HG03442 (cell line): ENCODE data around the gene VAMP1.
"Not testable (repeated sequence)": the region's sequence is repeated elsewhere in the genome, so short reads cannot be mapped to it uniquely, and the experiment has no call there.

Experiments
- ATAC-seq: cut with Tn5 transposase; IDR thresholded peaks from one replicate; pipeline ENCODE4 v1.9.1; 2021; ENCODE audit warnings: mild to moderate bottlenecking, moderate library complexity; ENCODE audit not compliant: unreplicated experiment

VAMP1 gene

DNA sequence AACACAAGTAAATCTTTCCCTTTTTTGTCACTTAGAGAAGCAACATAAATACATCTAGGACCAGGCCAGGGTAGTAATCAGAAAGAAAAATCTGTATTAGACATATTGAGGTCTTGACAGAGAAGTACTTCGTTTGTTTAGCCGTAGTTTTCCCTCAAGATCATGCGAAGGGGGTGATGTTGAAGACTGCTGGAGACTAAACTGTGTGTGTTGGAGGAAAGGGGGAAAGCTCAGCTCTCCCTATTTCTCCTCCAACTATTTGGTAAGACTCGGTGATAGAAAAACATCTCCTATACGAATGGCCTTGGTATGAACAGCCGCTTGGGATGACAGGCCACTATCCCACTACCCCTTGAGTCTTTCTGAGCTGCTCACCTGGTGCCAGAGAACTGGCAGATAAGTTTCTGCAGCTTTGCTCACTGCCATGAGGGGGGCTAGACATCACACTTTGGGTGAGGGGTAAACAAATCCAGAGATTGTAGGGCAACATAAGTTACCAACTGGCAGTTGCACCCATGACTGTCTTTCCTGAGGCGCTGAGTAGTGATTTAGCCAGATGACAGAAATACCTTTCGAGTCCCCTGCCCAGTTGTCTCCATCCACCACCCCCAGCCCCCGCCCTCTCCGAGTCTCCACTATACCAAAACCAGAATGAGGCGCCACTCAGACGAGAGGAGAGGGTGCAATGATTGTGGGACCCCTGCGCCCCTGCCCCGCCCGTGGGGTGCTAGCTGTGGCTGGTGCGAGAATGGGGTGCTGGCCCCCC lies 685 bp downstream of the VAMP1 start:
- ATAC-seq: no peak

GRCh38 chr12:6469092-6469491 lies 1.4 kb downstream of the VAMP1 start:
- ATAC-seq: no peak

DNA sequence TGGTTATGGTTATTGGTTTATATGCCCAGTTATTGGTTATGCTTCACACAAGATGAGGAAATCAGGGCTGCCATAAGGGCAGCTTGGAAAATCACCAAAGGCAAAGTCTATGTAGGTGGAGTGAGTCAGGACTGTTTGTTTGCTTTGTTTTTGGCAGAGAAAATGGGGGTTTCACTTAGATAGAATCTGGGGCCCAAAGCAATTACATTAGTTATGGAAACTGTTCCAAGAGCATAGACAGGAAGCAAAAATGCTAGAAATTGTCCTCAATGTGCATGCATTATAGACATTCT lies 2.2 kb downstream of the VAMP1 start:
- no peak for ATAC-seq

DNA sequence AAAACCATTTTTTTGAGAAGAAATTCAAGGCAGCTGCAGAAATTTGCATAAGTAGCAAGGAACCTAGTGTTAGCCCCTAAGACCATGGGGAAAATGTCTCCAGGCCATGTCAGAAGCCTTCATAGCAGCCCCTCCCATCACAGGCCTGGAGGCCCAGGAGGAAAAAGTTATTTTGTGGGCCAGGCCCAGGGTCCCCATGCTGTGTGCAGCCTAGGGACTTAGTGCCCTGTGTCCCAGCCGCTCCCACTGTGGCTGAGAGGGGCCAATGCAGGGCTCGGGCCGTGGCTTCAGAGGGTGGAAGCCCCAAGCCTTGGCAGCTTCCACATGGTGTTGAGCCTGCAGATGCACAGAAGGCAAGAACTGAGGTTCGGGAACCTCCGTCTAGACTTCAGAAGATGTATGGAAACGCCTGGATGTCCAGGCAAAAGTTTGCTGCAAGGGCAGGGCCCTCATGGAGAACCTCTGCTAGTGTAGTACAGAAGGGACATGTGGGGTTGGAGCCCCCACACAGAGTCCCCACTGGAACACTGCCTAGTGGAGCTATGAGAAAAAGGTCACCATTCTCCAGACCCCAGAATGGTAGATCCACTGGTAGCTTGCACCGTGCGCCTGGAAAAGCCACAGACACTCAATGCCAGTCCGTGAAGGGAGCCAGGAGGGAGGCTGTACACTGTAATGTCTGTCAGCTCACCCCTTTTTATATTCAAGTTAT lies 2.8 kb downstream of the VAMP1 start:
- not testable (repeated sequence) for ATAC-seq

- ATAC-seq: not testable (repeated sequence)
Observed at GRCh38 chr12:6466751-6467150, 3.7 kb downstream of the VAMP1 start.

- no peak for ATAC-seq
Observed at GRCh38 chr12:6466184-6466573, 4.3 kb downstream of the VAMP1 start.

DNA sequence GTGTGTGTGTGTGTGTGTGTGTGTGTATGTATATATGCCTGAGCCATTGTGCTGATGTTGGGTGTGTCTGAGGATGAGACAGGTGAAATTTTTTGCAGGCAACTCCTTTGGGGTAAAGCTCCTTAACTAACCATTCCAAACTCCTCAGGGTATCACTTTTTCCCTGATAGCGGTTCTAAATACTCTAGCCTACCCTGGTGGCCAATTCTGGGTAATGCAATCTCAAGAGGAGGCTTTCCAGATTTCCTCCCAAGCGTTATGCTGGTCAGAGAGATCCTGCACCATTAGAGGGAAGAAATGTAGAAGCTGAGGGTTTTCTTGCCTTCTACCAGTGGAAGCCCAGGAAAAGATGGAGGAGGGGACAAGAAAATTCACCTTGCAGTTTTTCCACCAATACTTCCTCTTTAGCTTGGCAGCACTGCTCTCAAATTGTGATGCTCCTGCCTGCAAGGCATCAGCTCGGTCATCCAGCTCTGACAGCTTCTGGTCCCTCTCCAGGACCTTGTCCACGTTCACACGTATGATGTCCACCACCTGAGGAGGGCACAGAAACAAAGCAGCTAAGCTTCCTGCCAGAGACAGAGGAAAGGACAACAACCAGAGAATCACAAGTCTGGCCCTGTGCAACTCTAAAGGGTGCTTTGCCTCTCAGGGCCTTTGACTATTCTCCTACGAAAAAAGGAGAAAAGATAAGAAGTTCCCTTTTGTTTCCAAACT lies 4.9 kb downstream of the VAMP1 start:
- ATAC-seq: no peak

DNA sequence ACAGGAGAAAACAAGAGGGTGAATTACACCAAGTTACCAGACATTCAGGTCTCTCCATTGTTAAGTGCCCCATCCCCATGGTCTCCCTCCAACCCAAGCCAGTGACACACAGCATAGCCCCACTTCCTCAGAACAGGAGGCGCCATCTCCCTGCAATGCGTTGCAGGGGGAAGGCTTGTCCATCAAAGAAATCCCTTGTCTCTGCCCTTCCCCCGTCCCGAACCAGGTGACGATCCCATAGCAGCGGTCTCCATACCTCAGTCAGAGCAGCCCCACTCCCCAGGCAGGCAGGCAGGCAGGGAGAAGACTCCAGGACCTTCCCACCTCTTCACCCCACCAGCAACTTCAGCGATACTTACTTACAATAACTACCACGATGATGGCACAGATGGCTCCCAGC lies 5.9 kb downstream of the VAMP1 start:
- no peak for ATAC-seq

DNA sequence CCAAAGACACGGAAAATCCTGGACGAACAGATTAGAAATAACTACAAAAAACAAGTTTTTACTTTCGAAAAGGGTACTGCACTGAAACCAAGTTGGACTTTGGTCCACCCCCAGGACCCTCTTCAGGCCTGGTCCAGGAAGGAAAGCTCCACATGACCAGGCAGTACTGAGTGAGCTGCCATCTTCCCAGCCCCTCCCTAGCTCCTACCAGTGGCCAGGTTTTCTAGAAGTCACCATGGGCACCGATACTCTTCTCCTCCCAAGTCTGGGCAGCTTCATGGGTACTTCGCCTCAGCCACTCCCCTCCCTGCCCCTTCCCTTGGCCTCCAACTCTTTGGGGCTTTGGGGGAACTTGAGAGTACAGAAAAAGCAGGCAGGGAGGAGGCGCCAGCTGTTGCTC lies 6.6 kb downstream of the VAMP1 start:
- no peak for ATAC-seq

DNA sequence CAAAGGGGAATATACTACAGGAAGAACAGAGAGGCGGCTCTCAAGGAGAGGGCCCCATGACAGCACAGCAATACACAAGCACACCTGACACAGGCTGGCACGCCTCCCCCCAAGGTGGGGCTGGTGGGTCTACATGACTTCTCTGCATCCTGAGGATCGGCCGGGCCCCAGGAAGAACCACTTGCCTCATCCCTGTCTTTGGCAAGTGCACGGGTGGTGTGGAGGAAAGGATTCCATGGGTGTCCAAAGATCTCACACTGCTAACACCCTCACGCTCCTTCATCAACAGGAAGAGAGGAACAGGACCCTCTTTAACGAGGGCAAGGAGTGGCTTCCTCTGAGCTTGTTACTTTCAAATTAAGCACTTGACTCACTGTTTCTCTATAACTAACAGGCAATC lies 7.3 kb downstream of the VAMP1 start:
- ATAC-seq: no peak

DNA sequence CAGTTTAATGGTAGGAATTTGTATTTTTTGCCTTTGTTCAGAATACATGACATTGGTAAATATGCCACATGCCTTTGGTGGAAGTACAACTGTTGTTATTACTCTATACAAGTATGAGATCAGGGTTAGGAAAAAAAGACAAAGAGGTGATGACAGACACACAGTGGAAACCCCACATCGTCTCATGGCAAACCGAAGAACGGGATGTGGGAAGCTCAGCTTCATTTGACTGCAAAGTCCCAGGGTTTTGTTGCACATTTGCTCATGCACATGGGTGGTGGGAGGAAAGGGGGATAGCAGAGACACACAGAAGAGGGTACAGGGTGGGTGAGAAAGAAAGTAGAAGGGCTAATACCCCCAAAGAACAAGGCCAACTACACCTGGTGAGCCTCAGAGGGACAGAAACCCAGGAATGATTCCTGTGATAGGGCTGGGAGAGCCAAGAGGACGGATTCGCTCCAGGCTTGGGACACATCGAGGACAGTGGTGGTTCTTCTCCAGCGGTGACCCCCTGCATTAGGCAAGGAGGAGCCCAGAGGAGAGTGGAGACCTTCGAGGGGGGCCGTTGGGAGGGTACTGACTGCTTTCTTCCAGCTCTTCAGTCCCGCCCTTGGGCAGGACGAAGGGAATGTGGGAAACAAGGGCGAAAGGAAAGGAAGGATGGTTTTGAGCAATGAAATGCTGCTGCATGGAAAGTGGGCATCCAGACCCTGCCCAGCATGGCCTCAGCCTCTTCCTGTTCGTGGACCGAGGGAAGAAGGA lies 8.1 kb downstream of the VAMP1 start:
- no peak for ATAC-seq

DNA sequence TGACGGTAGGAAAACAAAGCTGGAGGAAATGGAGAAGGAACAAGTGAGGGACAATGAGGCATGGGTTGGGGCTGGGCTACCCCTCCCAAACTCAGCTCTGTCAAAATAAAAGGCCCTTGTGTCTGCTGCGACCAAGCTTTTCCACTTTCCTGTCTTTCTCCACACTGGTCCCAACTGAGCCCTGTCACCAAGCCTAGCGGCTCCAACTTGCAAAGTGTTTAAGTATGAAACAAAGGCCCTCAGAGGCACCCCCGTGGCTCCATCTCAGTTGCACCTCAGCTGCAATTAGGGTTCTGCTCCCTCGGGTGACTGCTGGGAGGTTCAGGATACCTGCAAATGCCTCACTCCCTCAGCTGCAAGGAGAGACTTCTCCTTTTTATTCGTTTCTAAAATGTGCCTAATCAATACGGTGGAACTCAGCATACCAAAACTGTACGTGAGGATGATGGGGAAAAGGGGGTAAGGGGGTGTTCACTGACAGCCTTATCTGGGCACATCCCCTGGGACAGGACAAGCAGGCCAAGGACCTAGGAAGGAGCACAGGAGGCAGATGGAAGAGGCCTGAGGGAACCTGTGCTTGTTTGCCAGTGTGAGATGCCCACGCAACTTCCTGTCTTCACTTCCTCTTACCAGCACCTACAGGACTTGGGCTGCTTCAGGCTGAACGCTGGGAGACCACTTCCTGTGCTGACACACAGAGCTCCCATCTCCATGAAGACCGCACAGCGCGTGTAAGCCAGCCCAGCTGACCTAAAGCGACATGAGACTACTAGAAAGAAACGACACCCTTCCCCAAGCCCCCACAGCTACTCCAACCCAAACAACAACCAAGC lies 8.9 kb downstream of the VAMP1 start:
- peak; percentile 73 for ATAC-seq

GRCh38 chr12:6460751-6461371 lies 9.6 kb downstream of the VAMP1 start:
- no peak for ATAC-seq

GRCh38 chr12:6459004-6459337 lies 11.5 kb downstream of the VAMP1 start:
- no peak for ATAC-seq

DNA sequence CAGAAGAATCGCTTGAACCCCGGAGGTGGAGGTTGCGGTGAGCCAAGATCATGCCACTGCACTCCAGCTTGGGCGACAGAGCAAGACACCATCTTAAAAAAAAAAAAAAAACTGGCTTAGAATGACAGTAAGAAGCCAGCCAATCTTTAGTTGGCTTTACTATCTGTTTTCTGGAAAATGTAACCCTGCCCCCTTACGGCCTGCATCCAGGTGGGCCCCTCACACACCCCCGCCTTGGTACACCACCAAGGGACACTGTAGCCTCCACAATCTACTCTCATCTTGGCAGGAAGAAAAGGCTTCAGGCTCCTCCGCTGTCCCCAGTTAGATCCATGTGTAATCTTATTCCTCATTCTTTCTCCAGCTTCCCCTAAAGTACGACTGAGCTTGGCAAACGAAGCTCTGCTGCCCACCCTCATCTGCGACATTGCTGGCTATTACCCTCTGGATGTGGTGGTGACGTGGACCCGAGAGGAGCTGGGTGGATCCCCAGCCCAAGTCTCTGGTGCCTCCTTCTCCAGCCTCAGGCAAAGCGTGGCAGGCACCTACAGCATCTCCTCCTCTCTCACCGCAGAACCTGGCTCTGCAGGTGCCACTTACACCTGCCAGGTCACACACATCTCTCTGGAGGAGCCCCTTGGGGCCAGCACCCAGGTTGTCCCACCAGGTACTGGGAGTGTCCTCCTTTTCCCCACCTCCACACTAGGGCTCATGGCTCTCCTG lies 12.0 kb downstream of the VAMP1 start:
- no peak for ATAC-seq

DNA sequence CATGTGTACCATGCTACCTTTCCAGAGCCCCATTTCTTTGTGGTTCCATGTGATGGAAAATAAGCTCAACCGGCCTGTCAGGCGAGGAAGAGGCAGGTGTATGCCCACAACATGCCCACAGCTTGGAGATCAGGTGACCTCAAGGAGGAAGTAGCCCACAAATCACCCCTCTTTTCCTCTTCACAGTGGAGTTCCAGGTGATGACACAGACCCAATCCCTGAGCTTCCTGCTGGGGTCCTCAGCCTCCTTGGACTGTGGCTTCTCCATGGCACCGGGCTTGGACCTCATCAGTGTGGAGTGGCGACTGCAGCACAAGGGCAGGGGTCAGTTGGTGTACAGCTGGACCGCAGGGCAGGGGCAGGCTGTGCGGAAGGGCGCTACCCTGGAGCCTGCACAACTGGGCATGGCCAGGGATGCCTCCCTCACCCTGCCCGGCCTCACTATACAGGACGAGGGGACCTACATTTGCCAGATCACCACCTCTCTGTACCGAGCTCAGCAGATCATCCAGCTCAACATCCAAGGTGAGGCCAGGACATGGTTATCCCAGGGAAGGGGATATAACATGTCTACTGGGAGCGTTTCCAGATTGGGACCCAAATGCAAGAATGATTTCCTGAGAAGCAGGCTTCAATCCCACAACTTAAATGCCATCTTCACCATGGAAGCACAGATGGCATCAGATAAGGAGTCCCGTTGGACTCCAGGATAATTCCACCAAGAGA lies 13.1 kb downstream of the VAMP1 start:
- ATAC-seq: no peak

- no peak for ATAC-seq
Observed at GRCh38 chr12:6452944-6453630, 17.4 kb downstream of the VAMP1 start.

- ATAC-seq: no peak
Observed at GRCh38 chr12:6452245-6452943, 18.1 kb downstream of the VAMP1 start.
